Spleen (tissue), 11 donors: ENCODE results near the gene STX8. TPM values are rescaled to one million over a fixed set of nuclear protein-coding genes. Genes with fewer than 3 reads are reported as not detected.

Experiments
- DNase-seq: peaks from one replicate; pipeline ENCODE4 v3.0.0-alpha.2; 2020
- H3K27ac ChIP-seq, 8 donors: fragments of 200-600 bp; sonication (generic) in 7 of 8; 1 replicate in 4 of 8; 2 replicates in 4 of 8; pipeline versions ENCODE4 v1.5.0 to v1.8.0; 2016 to 2021; ENCODE audit warnings: inconsistent platforms in 4 of 8, mild to moderate bottlenecking in 4 of 8, moderate library complexity in 1 of 8
- H3K27me3 ChIP-seq, 7 donors: fragments of 200-600 bp; sonication (generic) in 6 of 7; replicated peaks in 1 of 7; 1 replicate in 4 of 7; 2 replicates in 3 of 7; pipeline versions ENCODE4 v1.5.0 to v1.8.0; 2016 to 2021; ENCODE audit warnings: inconsistent platforms in 3 of 7, mild to moderate bottlenecking in 1 of 7
- H3K36me3 ChIP-seq, 6 donors: fragments of 200-600 bp; sonication (generic) in 5 of 6; 1 replicate in 4 of 6; 2 replicates in 2 of 6; pipeline versions ENCODE4 v1.5.0 to v1.8.0; 2016 to 2021; ENCODE audit warnings: inconsistent platforms in 2 of 6
- H3K4me1 ChIP-seq, 6 donors: fragments of 200-600 bp; sonication (generic) in 5 of 6; 1 replicate in 3 of 6; 2 replicates in 3 of 6; pipeline versions ENCODE4 v1.5.0 to v1.8.0; 2016 to 2021; ENCODE audit warnings: inconsistent platforms in 3 of 6
- H3K4me3 ChIP-seq, 8 donors: fragments of 200-600 bp; sonication (generic) in 7 of 8; 1 replicate in 4 of 8; 2 replicates in 4 of 8; pipeline versions ENCODE4 v1.5.0 to v1.8.0; 2016 to 2021; ENCODE audit warnings: inconsistent platforms in 4 of 8, mild to moderate bottlenecking in 4 of 8, moderate library complexity in 2 of 8
- H3K9me3 ChIP-seq, 8 donors: fragments of 200-600 bp; sonication (generic) in 7 of 8; 1 replicate in 4 of 8; 2 replicates in 4 of 8; pipeline versions ENCODE4 v1.5.0 to v1.8.0; 2016 to 2021; ENCODE audit warnings: inconsistent platforms in 4 of 8
- POLR2A ChIP-seq, 3 donors: fragments of 450-650 bp; IDR thresholded peaks; one replicate each; pipeline ENCODE4 v1.5.1; 2017; ENCODE audit warnings: antibody characterized with exemption in 3 of 3, mild to moderate bottlenecking in 1 of 3
- POLR2AphosphoS5 ChIP-seq, 3 donors: sonication (generic); formaldehyde crosslinking; IDR thresholded peaks; one replicate each; pipeline ENCODE4 v1.5.1; 2017; ENCODE audit warnings: antibody characterized with exemption in 3 of 3
- WGBS, 5 donors: extraction: QIAGEN DNeasy Blood & Tissue Kit in 3 of 5; methylation state at CpG; one replicate each; pipeline versions ENCODE4 v1.1.5 to v1.1.7; 2013 to 2018; 5-methylcytosine and 5-hydroxymethylcytosine counted together
- intact Hi-C: fragments of 100-400 bp; cut with DNase I; formaldehyde crosslinking; loops from one replicate; pipeline ENCODE4 v1.15.0; 2023; ENCODE audit warnings: low total_unique reads
- polyA plus RNA-seq, 3 donors: library from polyadenylated mRNA; stranded (reverse); fragments of 200-250 nt; gene quantifications; one replicate each; pipeline ENCODE4 v1.2.1, GENCODE V29; 2013
- total RNA-seq, 7 donors: library from RNA; depleted of rRNA in 3 of 7; stranded (reverse); fragments of >200 nt in 3 of 7; fragmentation: NEBNext Ultra II Directional in 4 of 7; extraction: Animal tissue kit (Norgen Biotek cat#: 25700) in 4 of 7; gene quantifications; one replicate each; pipeline versions ENCODE4 v1.1.0 to v1.2.1, GENCODE V29; 2016 to 2021
- TF ChIP-seq, protein P1 (sequence below), 11 experiments: fragments of 200-600 bp in 7 of 11; fragments of 450-650 bp in 4 of 11; sonication (generic) in 4 of 11; IDR thresholded peaks in 8 of 11; conservative IDR thresholded peaks in 3 of 11; 1 replicate in 7 of 11; 2 replicates in 4 of 11; pipeline versions ENCODE4 v1.4.0 to v1.8.0; 2016 to 2021; ENCODE audit warnings: antibody characterized with exemption in 11 of 11, inconsistent platforms in 4 of 11, mild to moderate bottlenecking in 1 of 11
- donor health status: healthy with polysubstance abuse.
- donor health status: DM: no; HTN: no; CAD: no; lungs with moderate emphysema.
- donor health status: DM: no; HTN: no; CAD: no.
- donor health status: Bipolar disorder and iron deficiency.
- donor health status: healthy.
- donor health status: DM: no; HTN: no; CAD: no.
- donor health status: DM: yes; HTN: yes; CAD: no.

Gene STX8
- total and polyA plus RNA-seq, 10 donors: 37.3 to 59.8 (median 48.9) TPM

DNA sequence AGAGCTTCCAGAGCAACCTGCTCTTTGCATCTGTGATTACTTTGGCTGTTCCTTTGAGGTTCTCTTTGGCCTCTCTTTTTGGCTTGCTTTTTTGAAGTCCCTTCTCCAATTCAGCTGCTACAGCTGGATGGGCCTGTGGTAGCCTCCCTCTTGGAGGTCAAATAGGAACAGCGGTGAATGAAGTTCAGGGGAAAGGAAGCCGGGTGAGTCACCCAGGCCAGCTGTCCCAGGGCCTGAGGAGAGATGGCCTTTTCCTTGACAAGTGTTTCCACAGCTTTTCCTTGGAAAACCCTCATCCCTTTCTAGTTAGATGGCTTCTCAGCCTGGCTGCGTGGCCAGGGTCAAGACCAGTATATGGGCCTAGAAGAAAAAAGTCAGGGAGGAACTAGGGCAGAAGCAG is 103.1 kb downstream of the STX8 start:
- no peak for DNase-seq
- Histone ChIP-seq H3K4me1 (peaks cover 10 to 49% (median 26%) of the 10 kb centered on the region in 6 donors), H3K9me3 (no peaks in the 10 kb centered on the region), H3K27me3 (no peaks in the 10 kb centered on the region), H3K36me3 (peaks cover 0 to 27% (median 0%) of the 10 kb centered on the region in 6 donors), H3K4me3 (no peak overlapping the region), H3K27ac (peak overlapping the region in 4 of 8 donors; percentile 2 to 46 (median 36))
- intact Hi-C loops: no loop called here
- WGBS, 5 donors: 71 to 86% (median 75%) methylated on average over 3 of the region's 3 CpGs
- TF ChIP-seq POLR2A (IDR thresholded peaks at IDR 0.05) (no peak), POLR2AphosphoS5 (IDR thresholded peaks at IDR 0.05) (no peak)
- TF ChIP-seq, protein P1, sequence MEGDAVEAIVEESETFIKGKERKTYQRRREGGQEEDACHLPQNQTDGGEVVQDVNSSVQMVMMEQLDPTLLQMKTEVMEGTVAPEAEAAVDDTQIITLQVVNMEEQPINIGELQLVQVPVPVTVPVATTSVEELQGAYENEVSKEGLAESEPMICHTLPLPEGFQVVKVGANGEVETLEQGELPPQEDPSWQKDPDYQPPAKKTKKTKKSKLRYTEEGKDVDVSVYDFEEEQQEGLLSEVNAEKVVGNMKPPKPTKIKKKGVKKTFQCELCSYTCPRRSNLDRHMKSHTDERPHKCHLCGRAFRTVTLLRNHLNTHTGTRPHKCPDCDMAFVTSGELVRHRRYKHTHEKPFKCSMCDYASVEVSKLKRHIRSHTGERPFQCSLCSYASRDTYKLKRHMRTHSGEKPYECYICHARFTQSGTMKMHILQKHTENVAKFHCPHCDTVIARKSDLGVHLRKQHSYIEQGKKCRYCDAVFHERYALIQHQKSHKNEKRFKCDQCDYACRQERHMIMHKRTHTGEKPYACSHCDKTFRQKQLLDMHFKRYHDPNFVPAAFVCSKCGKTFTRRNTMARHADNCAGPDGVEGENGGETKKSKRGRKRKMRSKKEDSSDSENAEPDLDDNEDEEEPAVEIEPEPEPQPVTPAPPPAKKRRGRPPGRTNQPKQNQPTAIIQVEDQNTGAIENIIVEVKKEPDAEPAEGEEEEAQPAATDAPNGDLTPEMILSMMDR (IDR thresholded peaks at IDR 0.05 in 8 of 11, conservative IDR thresholded peaks at IDR 0.05 in 3 of 11): no peak

DNA sequence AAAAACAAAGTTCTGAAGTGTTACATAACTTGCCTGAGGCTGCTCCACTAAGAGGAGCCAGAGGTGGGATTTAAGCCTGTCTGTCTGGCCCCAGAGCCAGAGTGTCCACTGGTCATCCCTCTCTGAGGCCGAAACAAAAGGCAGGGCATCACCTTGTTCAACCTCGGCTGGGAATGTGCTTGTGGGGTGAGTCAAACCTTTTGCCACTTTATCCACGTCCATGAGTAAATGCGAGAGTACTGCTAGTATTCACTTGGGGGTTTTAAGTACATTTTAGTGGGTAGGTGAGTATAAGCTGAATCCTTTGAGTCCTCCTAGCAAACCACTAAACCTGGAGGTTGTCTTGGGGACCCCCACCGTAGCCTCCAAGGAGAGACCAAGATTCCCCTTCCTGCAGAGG is 103.5 kb downstream of the STX8 start:
- intact Hi-C loops: no loop called here
- H3K4me1 ChIP-seq: peaks cover 10 to 50% (median 26%) of the 10 kb centered on the region in 6 donors
- 88 to 93% (median 91%) methylated on average over 5 of the region's 5 CpGs for WGBS, 5 donors
- H3K27me3 ChIP-seq: no peaks in the 10 kb centered on the region
- no peak for DNase-seq
- H3K36me3 ChIP-seq: peaks cover 0 to 27% (median 0%) of the 10 kb centered on the region in 6 donors
- no peak overlapping the region for H3K4me3 ChIP-seq
- no peaks in the 10 kb centered on the region for H3K9me3 ChIP-seq
- peak overlapping the region in 4 of 8 donors; percentile 2 to 46 (median 36) for H3K27ac ChIP-seq
- TF ChIP-seq POLR2A (IDR thresholded peaks at IDR 0.05): no peak

DNA sequence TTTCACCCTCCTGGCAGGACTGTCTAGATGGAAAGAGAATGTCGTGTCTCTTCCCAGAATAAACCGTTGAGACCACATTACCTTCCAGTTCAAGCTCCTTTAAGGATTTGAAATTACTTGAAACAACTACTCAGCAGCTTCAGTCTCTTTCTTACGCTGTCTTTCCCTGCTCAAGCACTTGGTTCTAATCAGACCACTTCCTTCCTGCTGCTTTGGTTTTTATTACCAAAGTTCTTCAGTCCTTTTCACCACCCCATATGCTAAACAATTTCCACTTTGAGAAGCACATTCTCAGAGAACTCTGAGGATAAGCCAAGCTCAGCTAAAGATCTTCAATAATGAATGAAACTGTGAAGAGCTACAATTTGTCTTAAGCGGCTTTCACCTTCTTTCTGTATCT is 105.4 kb downstream of the STX8 start:
- Histone ChIP-seq H3K27ac (peak overlapping the region in 6 of 8 donors; percentile 9 to 79 (median 52)), H3K9me3 (no peaks in the 10 kb centered on the region), H3K4me3 (no peak overlapping the region), H3K27me3 (no peaks in the 10 kb centered on the region), H3K36me3 (peaks cover 0 to 13% (median 0%) of the 10 kb centered on the region in 6 donors), H3K4me1 (peaks cover 10 to 50% (median 26%) of the 10 kb centered on the region in 6 donors)
- intact Hi-C loops: no loop called here
- DNase-seq: no peak
- TF ChIP-seq POLR2A (IDR thresholded peaks at IDR 0.05) (no peak), POLR2AphosphoS5 (IDR thresholded peaks at IDR 0.05) (no peak)
- TF ChIP-seq, protein P1 (IDR thresholded peaks at IDR 0.05 in 8 of 11, conservative IDR thresholded peaks at IDR 0.05 in 3 of 11): no peak
- 19 to 34% (median 24%) methylated on average over 4 of the region's 4 CpGs for WGBS, 5 donors

DNA sequence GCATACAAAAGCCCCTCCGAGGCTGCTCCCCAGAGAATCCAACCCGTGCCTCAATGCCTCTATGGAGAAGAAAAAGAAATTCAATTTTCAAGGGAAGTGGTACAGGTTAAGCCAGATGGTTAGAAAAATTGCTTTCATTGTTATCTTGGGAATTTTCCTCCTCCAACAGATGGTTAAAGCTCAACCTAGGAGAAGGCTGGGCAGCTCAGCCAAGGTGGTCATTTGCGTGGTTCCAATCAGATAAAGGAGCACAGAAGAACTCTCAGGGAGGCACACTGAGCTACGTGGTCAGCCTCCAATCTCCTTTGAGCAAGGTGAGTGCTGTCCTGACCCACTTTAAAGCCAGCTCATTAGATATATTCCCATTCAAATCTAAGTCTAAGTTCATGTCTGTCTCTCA is 106.7 kb downstream of the STX8 start:
- peaks cover 10 to 58% (median 28%) of the 10 kb centered on the region in 6 donors for H3K4me1 ChIP-seq
- H3K27me3 ChIP-seq: no peaks in the 10 kb centered on the region
- H3K4me3 ChIP-seq: peak overlapping the region in 1 of 8 donors; percentile 8
- peaks cover 0 to 12% (median 0%) of the 10 kb centered on the region in 6 donors for H3K36me3 ChIP-seq
- TF ChIP-seq POLR2AphosphoS5 (IDR thresholded peaks at IDR 0.05): no peak
- no peak for DNase-seq
- H3K9me3 ChIP-seq: no peaks in the 10 kb centered on the region
- WGBS, 5 donors: 80 to 91% (median 82%) methylated on average over 4 of the region's 4 CpGs
- intact Hi-C loops: no loop called here
- H3K27ac ChIP-seq: peak overlapping the region in 7 of 8 donors; percentile 36 to 79 (median 54)

DNA sequence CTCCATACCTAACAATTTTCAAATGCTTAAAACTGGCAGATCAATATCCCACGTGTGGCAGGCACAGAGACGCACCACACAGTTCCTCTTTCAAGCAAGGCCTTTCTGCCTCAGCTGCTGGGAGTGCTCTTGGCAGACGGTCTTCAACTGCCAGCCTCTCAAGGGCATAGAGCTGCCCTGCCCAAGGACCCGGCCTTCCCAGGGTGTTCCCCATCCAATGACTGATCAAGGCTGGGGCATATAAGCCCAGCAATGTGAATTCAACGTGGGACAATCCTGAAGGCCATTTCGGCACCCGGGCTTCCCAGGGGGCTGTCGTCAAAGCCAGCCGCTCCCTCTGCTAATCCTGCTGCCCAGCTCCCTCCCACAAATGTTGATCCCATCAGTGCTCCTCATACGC is 107.1 kb downstream of the STX8 start:
- DNase-seq: peak; percentile 83
- intact Hi-C loops: no loop called here
- peaks cover 10 to 60% (median 28%) of the 10 kb centered on the region in 6 donors for H3K4me1 ChIP-seq
- H3K9me3 ChIP-seq: no peaks in the 10 kb centered on the region
- H3K27ac ChIP-seq: peak overlapping the region in 7 of 8 donors; percentile 36 to 79 (median 54)
- H3K4me3 ChIP-seq: peak overlapping the region in 1 of 8 donors; percentile 8
- 61 to 74% (median 68%) methylated on average over 8 to 10 of the region's 10 CpGs for WGBS, 5 donors
- H3K36me3 ChIP-seq: peaks cover 0 to 12% (median 0%) of the 10 kb centered on the region in 6 donors
- peak; percentile 41 to 65 (median 63) for TF ChIP-seq POLR2AphosphoS5 (IDR thresholded peaks at IDR 0.05)
- TF ChIP-seq, protein P1 (IDR thresholded peaks at IDR 0.05 in 8 of 11, conservative IDR thresholded peaks at IDR 0.05 in 3 of 11): no peak
- no peaks in the 10 kb centered on the region for H3K27me3 ChIP-seq
